ENCODE results near the gene ZCCHC8.

Gene ZCCHC8

DNA sequence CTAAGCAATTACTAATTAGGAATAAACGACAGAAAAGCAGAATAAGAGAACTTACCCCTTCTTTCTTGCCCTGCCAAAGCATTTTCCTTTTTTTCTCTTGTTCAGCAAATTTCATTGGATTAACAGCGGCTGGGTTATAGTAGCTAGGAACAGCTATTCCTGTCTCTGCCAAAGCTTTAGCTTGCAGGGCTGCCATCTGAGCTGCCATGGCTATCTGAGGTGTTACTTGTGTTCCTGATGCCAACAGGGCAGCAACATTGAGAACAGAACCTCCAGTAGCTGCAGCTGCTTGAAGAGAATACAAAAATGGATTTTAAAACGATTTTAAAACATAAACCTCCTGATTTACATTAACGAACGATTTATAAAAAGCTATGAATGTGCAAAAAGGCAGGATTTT lies 7.4 kb upstream of the ZCCHC8 start:
- Histone ChIP-seq H3K4me3 (ENCODE audit: low read depth, low read length) (no peak overlapping the region), H3K27me3 (ENCODE audit: insufficient read depth, low read depth, severe bottlenecking) (no peaks in the 10 kb centered on the region), H3K27ac (no peak overlapping the region), H3K36me3 (peaks cover 98% of the 10 kb centered on the region), H3K9me3 (ENCODE audit: severe bottlenecking) (no peaks in the 10 kb centered on the region)
- no peak for DNase-seq
- TF ChIP-seq, protein P1, sequence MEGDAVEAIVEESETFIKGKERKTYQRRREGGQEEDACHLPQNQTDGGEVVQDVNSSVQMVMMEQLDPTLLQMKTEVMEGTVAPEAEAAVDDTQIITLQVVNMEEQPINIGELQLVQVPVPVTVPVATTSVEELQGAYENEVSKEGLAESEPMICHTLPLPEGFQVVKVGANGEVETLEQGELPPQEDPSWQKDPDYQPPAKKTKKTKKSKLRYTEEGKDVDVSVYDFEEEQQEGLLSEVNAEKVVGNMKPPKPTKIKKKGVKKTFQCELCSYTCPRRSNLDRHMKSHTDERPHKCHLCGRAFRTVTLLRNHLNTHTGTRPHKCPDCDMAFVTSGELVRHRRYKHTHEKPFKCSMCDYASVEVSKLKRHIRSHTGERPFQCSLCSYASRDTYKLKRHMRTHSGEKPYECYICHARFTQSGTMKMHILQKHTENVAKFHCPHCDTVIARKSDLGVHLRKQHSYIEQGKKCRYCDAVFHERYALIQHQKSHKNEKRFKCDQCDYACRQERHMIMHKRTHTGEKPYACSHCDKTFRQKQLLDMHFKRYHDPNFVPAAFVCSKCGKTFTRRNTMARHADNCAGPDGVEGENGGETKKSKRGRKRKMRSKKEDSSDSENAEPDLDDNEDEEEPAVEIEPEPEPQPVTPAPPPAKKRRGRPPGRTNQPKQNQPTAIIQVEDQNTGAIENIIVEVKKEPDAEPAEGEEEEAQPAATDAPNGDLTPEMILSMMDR (IDR thresholded peaks at IDR 0.05; ENCODE audit: low read depth, low read length) = no peak

DNA sequence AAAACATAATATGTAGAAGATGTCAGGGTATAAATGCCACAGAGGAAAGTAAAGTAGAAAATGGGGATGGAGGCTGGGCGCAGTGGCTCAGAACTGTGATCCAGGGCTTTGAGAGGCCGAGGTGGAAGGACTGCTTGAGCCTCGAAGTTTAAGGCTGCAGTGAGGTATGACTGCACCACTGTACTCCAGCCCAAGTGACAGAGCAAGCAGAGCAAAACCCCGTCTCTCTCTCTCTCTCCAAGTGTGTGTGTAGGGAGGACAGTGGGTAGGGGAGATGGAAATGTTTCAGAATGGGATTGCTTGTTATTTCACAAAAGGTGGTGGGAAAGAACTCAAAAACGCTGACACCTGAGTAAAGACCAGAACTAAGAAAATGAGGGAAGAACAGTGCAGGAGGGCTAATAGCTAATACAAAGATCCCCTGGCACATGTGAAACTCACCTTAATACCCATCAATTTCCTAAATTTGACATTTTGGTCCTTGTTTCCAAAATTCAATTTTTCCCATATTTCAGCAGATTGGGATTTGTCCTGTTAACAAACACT lies 5.7 kb upstream of the ZCCHC8 start:
- Histone ChIP-seq H3K27me3 (ENCODE audit: insufficient read depth, low read depth, severe bottlenecking) (no peaks in the 10 kb centered on the region), H3K27ac (no peak overlapping the region), H3K36me3 (peaks cover 88% of the 10 kb centered on the region), H3K4me3 (ENCODE audit: low read depth, low read length) (no peak overlapping the region), H3K9me3 (ENCODE audit: severe bottlenecking) (no peaks in the 10 kb centered on the region)
- DNase-seq = no peak
- TF ChIP-seq, protein P1 (IDR thresholded peaks at IDR 0.05; ENCODE audit: low read depth, low read length) = no peak

DNA sequence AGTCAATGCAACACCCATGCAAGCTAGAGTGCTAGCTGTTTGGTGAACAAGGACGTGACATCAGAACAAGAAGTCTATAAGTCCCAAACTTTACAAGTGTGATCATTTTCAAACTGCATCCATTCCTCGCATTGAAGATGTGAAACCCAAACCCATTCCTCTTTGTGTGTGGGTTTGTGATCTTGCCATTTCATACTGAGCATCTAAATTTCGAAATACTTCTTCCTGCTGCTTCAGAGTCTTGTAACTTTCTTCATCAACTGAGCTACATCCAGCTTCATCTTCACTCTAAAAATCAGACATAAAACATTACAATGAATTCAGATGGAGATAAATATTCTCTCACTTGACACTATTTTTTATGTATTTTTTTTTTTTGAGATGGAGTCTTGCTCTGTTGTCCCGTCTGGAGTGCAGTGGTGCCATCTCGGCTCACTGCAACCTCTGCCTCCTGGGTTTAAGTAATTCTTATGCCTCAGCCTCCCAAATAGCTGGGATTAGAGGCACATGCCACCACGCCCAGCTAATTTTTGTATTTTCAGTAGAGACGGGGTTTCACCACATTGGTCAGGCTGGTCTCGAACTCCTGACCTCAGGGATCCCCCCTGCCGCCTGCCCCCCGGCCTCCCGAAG lies 4.8 kb upstream of the ZCCHC8 start:
- Histone ChIP-seq H3K27me3 (ENCODE audit: insufficient read depth, low read depth, severe bottlenecking) (no peaks in the 10 kb centered on the region), H3K9me3 (ENCODE audit: severe bottlenecking) (no peaks in the 10 kb centered on the region), H3K4me3 (ENCODE audit: low read depth, low read length) (no peak overlapping the region), H3K36me3 (peaks cover 78% of the 10 kb centered on the region), H3K27ac (no peak overlapping the region)
- TF ChIP-seq, protein P1 (IDR thresholded peaks at IDR 0.05; ENCODE audit: low read depth, low read length) = no peak
- DNase-seq = no peak

DNA sequence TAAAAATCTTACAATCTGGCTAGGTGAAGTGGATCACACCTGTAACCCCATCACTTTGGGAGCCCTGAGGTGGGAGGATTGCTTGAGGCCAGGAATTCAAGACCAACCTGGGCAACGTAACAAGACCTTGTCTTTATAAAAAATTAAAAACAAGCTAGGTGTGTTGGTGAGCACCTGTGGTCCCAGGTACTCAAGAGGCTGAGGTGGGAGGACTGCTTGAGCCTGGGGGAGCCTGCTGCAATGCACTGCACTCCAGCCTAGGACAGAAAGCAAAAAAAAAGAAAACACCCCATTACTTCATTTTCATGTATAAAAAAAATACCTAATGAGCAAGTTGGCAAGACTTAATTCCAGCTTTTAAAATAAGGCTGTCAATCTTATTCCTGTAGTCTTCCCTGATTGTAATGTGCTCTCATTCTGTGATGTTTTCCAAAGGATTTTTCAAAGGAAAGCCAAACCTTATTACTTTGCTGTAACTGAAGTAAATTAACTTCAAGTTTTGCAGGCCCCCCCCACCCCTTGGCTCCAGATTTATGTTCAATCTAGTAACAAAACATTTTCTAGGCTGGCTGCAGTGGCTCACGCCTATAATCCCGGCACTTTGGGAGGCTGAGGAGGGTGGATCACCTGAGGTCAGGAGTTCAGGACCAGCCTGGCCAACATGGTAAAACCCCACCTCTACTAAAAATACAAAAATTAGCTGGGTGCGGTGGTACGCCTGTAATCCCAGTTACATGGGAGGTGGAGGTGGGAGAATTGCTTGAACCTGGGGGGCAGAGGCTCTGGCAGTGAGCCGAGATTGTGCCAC lies 3.3 kb upstream of the ZCCHC8 start:
- Histone ChIP-seq H3K36me3 (peaks cover 63% of the 10 kb centered on the region), H3K27ac (no peak overlapping the region), H3K9me3 (ENCODE audit: severe bottlenecking) (no peaks in the 10 kb centered on the region), H3K27me3 (ENCODE audit: insufficient read depth, low read depth, severe bottlenecking) (no peaks in the 10 kb centered on the region), H3K4me3 (ENCODE audit: low read depth, low read length) (no peak overlapping the region)
- TF ChIP-seq, protein P1 (IDR thresholded peaks at IDR 0.05; ENCODE audit: low read depth, low read length) = no peak
- DNase-seq = no peak

DNA sequence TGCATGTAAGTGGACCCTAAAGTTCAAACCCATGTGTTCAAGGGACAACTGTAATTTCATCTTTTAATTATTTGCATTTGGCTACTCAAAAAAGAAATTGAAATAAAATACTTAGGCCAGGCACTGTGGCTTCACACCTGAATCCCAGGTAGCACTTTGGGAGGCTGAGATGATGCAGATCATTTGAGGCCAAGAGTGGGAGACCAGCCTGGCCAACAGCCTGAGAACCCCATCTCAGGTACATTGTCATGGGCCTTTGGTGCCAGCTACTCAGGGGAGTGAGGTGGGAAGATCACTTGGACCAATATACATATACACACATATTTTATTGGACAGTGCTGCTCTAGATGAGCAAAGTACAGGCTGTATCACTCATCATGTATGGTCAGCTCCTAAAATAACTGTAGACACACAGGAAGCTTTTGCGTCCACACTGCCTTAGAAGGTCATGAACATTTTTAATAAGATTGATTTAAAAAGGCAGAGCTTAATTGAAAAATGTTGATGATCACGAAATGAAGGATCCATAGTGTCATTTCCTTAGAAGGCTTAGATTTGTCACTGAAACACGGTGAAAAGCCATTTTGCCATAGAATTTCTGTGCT lies 2.5 kb upstream of the ZCCHC8 start:
- TF ChIP-seq, protein P1 (IDR thresholded peaks at IDR 0.05; ENCODE audit: low read depth, low read length) = no peak
- Histone ChIP-seq H3K36me3 (peaks cover 55% of the 10 kb centered on the region), H3K27ac (no peak overlapping the region)

More for the DNA sequence above, 2.5 kb upstream of the ZCCHC8 start:
- Histone ChIP-seq H3K27me3 (ENCODE audit: insufficient read depth, low read depth, severe bottlenecking) (no peaks in the 10 kb centered on the region), H3K4me3 (ENCODE audit: low read depth, low read length) (no peak overlapping the region), H3K9me3 (ENCODE audit: severe bottlenecking) (no peaks in the 10 kb centered on the region)
- no peak for DNase-seq

Data from WERI-Rb-1 (cell line).